ENCODE measurements around the gene CXCL17.

GRCh38 chr19:42422092-42422900, 20.4 kb downstream of the CXCL17 start:
- no peak for TF ChIP-seq EZH2 (IDR thresholded peaks at IDR 0.05; ENCODE audit: low read length, unreplicated experiment)
- TF ChIP-seq, protein P1, sequence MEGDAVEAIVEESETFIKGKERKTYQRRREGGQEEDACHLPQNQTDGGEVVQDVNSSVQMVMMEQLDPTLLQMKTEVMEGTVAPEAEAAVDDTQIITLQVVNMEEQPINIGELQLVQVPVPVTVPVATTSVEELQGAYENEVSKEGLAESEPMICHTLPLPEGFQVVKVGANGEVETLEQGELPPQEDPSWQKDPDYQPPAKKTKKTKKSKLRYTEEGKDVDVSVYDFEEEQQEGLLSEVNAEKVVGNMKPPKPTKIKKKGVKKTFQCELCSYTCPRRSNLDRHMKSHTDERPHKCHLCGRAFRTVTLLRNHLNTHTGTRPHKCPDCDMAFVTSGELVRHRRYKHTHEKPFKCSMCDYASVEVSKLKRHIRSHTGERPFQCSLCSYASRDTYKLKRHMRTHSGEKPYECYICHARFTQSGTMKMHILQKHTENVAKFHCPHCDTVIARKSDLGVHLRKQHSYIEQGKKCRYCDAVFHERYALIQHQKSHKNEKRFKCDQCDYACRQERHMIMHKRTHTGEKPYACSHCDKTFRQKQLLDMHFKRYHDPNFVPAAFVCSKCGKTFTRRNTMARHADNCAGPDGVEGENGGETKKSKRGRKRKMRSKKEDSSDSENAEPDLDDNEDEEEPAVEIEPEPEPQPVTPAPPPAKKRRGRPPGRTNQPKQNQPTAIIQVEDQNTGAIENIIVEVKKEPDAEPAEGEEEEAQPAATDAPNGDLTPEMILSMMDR (conservative IDR thresholded peaks at IDR 0.05; ENCODE audit: low read depth, low read length) = no peak
